Trophoblast cell (in vitro differentiated cells and primary cell): ENCODE measurements around the gene DENND1A.

Experiments
- DNase-seq, 2 donors: peaks; one replicate each; pipeline ENCODE4 v3.0.0-alpha.2; 2016
- H2AFZ ChIP-seq: 2 replicates; pipeline ENCODE4 v1.6.1; 2013; ENCODE audit warnings: low read length, moderate library complexity, mild to moderate bottlenecking; ENCODE audit not compliant: insufficient read depth, poor library complexity
- H2AK5ac ChIP-seq: 2 replicates; pipeline ENCODE4 v1.6.1; 2013; ENCODE audit warnings: mild to moderate bottlenecking, low read length
- H2BK120ac ChIP-seq: 2 replicates; pipeline ENCODE4 v1.6.1; 2013; ENCODE audit warnings: low read length, mild to moderate bottlenecking, moderate library complexity; ENCODE audit not compliant: insufficient read depth, poor library complexity
- H2BK12ac ChIP-seq: 2 replicates; pipeline ENCODE4 v1.6.1; 2013; ENCODE audit warnings: mild to moderate bottlenecking, low read length, moderate library complexity
- H2BK5ac ChIP-seq: 2 replicates; pipeline ENCODE4 v1.6.1; 2013; ENCODE audit warnings: low read length, low read depth, moderate library complexity, mild to moderate bottlenecking; ENCODE audit not compliant: poor library complexity
- H3K14ac ChIP-seq: 2 replicates; pipeline ENCODE4 v1.6.1; 2013; ENCODE audit warnings: mild to moderate bottlenecking, low read length
- H3K18ac ChIP-seq: 2 replicates; pipeline ENCODE4 v1.6.1; 2013; ENCODE audit warnings: mild to moderate bottlenecking, low read length
- H3K23ac ChIP-seq: 2 replicates; pipeline ENCODE4 v1.6.1; 2013; ENCODE audit warnings: low read length
- H3K27ac ChIP-seq: 2 replicates; pipeline ENCODE4 v1.5.1; 2013; ENCODE audit warnings: low read depth, mild to moderate bottlenecking, inconsistent platforms, low read length, moderate library complexity
- H3K27me3 ChIP-seq: 2 replicates; pipeline ENCODE4 v1.6.1; 2013; ENCODE audit warnings: inconsistent platforms, mild to moderate bottlenecking, low read length, moderate library complexity; ENCODE audit not compliant: insufficient read depth
- H3K36me3 ChIP-seq, 2 experiments: 1 replicate in 1 of 2; 2 replicates in 1 of 2; pipeline ENCODE4 v1.6.1; 2013; ENCODE audit warnings: low read length in 2 of 2, mild to moderate bottlenecking in 2 of 2, moderate library complexity in 1 of 2; ENCODE audit not compliant: insufficient read depth in 2 of 2, control insufficient read depth in 1 of 2
- H3K4ac ChIP-seq: 2 replicates; pipeline ENCODE4 v1.6.1; 2013; ENCODE audit warnings: low read depth, mild to moderate bottlenecking, low read length, moderate library complexity
- H3K4me1 ChIP-seq, 2 experiments: 1 replicate in 1 of 2; 2 replicates in 1 of 2; pipeline ENCODE4 v1.6.1; 2013; ENCODE audit warnings: low read length in 2 of 2, mild to moderate bottlenecking in 2 of 2, moderate library complexity in 1 of 2; ENCODE audit not compliant: insufficient read depth in 2 of 2, control insufficient read depth in 1 of 2
- H3K4me2 ChIP-seq: 2 replicates; pipeline ENCODE4 v1.6.1; 2013; ENCODE audit warnings: inconsistent platforms, mild to moderate bottlenecking, low read length, moderate library complexity
- H3K4me3 ChIP-seq: 2 replicates; pipeline ENCODE4 v1.5.1; 2013; ENCODE audit warnings: mild to moderate bottlenecking, low read depth, low read length, inconsistent platforms
- H3K79me1 ChIP-seq: one replicate; pipeline ENCODE4 v1.6.1; 2013; ENCODE audit warnings: low read length
- H3K79me2 ChIP-seq: 2 replicates; pipeline ENCODE4 v1.6.1; 2013; ENCODE audit warnings: low read length, mild to moderate bottlenecking; ENCODE audit not compliant: control insufficient read depth, insufficient read depth, poor library complexity
- H3K9ac ChIP-seq: 2 replicates; pipeline ENCODE4 v1.6.1; 2013; ENCODE audit warnings: mild to moderate bottlenecking, low read length
- H3K9me3 ChIP-seq: 2 replicates; pipeline ENCODE4 v1.6.1; 2013; ENCODE audit warnings: low read depth, mild to moderate bottlenecking, control low read depth, inconsistent platforms, low read length; ENCODE audit not compliant: insufficient read depth
- H4K12ac ChIP-seq: 2 replicates; pipeline ENCODE4 v1.6.1; 2013; ENCODE audit warnings: low read depth, mild to moderate bottlenecking, low read length, moderate library complexity
- H4K8ac ChIP-seq: 2 replicates; pipeline ENCODE4 v1.6.1; 2013; ENCODE audit warnings: low read depth, mild to moderate bottlenecking, low read length, moderate library complexity
- H4K91ac ChIP-seq: one replicate; pipeline ENCODE4 v1.6.1; 2013; ENCODE audit warnings: low read depth, mild to moderate bottlenecking, low read length, moderate library complexity
- WGBS: extraction: QIAGEN DNeasy Blood & Tissue Kit; methylation state at CpG from one replicate; pipeline ENCODE4 v1.1.7; 2013; ENCODE audit warnings: missing lambda C conversion rate; ENCODE audit not compliant: insufficient read length, insufficient coverage; ENCODE audit errors: extremely low coverage; 5-methylcytosine and 5-hydroxymethylcytosine counted together

DENND1A gene

DNA sequence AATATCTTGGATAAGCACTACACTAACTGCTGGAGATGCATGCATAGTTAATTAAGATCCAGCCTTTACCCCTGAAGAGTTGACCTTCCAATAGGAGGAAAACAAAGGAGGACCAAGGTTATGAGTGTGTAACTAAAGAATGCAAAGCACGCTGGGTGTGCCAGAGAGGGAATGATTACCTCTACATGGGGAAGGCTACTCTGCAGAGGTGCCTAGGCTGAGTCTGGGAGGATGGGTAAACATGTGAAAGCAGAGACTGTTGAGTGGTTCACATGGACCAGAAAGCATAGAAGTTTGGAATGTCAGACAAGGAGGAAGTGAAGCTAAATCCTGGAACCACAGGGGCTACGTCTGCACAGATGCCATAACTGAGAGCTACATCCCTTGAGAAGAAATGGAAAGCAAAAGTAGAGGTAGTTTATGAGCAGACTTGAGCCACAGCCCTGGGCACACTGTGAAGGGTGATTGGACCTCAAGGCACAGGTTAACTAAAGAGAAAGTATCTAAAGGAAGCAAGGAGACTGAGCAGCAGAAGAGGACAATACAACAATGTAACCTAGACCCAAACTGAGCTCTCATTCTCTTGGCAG, 176.2 kb downstream of the DENND1A start:
- Histone ChIP-seq H3K18ac (no peak overlapping the region), H3K4me1 (peaks cover 3 to 5% of the 10 kb centered on the region in 2 experiments), H2BK120ac (no peak overlapping the region), H3K79me2 (no peaks in the 10 kb centered on the region), H3K9me3 (no peaks in the 10 kb centered on the region), H4K8ac (no peak overlapping the region), H3K9ac (no peak overlapping the region), H3K14ac (no peak overlapping the region), H2BK5ac (no peak overlapping the region), H3K79me1 (no peaks in the 10 kb centered on the region), H3K23ac (no peak overlapping the region), H4K12ac (no peak overlapping the region), H3K4ac (no peak overlapping the region), H3K36me3 (no peaks in the 10 kb centered on the region), H4K91ac (no peak overlapping the region), H3K4me2 (no peak overlapping the region), H2AK5ac (no peak overlapping the region), H2BK12ac (no peak overlapping the region), H3K27ac (no peak overlapping the region), H2AFZ (no peak overlapping the region), H3K27me3 (no peaks in the 10 kb centered on the region), H3K4me3 (no peak overlapping the region)
- DNase-seq = no peak
- no CpG with 5 or more reads among the region's 2 CpGs for WGBS

- H2BK12ac ChIP-seq = no peak overlapping the region
- no peak overlapping the region for H3K9ac ChIP-seq
- H3K27ac ChIP-seq = no peak overlapping the region
- H2BK5ac ChIP-seq = no peak overlapping the region
- H3K23ac ChIP-seq = no peak overlapping the region
- no peak overlapping the region for H3K4ac ChIP-seq
- no peak overlapping the region for H3K14ac ChIP-seq
- H3K4me3 ChIP-seq = no peak overlapping the region
- WGBS = no CpG with 5 or more reads among the region's 1 CpG
- no peak for DNase-seq
- no peaks in the 10 kb centered on the region for H3K79me2 ChIP-seq
- peaks cover 3 to 5% of the 10 kb centered on the region in 2 experiments for H3K4me1 ChIP-seq
- H2BK120ac ChIP-seq = no peak overlapping the region
- H4K91ac ChIP-seq = no peak overlapping the region
- no peaks in the 10 kb centered on the region for H3K36me3 ChIP-seq
- H3K79me1 ChIP-seq = no peaks in the 10 kb centered on the region
- no peaks in the 10 kb centered on the region for H3K27me3 ChIP-seq
- H4K8ac ChIP-seq = no peak overlapping the region
- no peak overlapping the region for H3K18ac ChIP-seq
- H4K12ac ChIP-seq = no peak overlapping the region
- no peak overlapping the region for H3K4me2 ChIP-seq
- no peaks in the 10 kb centered on the region for H3K9me3 ChIP-seq
- H2AFZ ChIP-seq = no peak overlapping the region
- H2AK5ac ChIP-seq = no peak overlapping the region
Observed at GRCh38 chr9:123753016-123753415, 176.9 kb downstream of the DENND1A start.

- Histone ChIP-seq H4K8ac (no peak overlapping the region), H3K4me3 (no peak overlapping the region), H3K9me3 (no peaks in the 10 kb centered on the region), H2BK5ac (no peak overlapping the region), H2BK120ac (no peak overlapping the region), H3K9ac (no peak overlapping the region), H3K27ac (no peak overlapping the region), H3K79me1 (no peaks in the 10 kb centered on the region), H3K23ac (no peak overlapping the region), H3K79me2 (no peaks in the 10 kb centered on the region), H4K12ac (no peak overlapping the region), H3K4me1 (peaks cover 3% of the 10 kb centered on the region in 2 experiments), H2AK5ac (no peak overlapping the region), H3K14ac (no peak overlapping the region), H3K4ac (no peak overlapping the region), H2AFZ (no peak overlapping the region), H2BK12ac (no peak overlapping the region), H3K4me2 (no peak overlapping the region), H3K27me3 (no peaks in the 10 kb centered on the region), H3K36me3 (no peaks in the 10 kb centered on the region), H4K91ac (no peak overlapping the region), H3K18ac (no peak overlapping the region)
- DNase-seq = peak in 1 of 2 donors; percentile 7
- no CpG with 5 or more reads among the region's 4 CpGs for WGBS
Observed at GRCh38 chr9:123749580-123750202, 180.2 kb downstream of the DENND1A start.

- Histone ChIP-seq H3K23ac (no peak overlapping the region), H3K9ac (no peak overlapping the region), H3K18ac (no peak overlapping the region), H2BK120ac (no peak overlapping the region), H3K9me3 (no peaks in the 10 kb centered on the region), H2BK5ac (no peak overlapping the region), H3K4me3 (no peak overlapping the region), H4K12ac (no peak overlapping the region), H3K27ac (no peak overlapping the region), H3K36me3 (no peaks in the 10 kb centered on the region), H2BK12ac (no peak overlapping the region), H4K8ac (no peak overlapping the region), H3K79me2 (no peaks in the 10 kb centered on the region), H2AFZ (no peak overlapping the region), H2AK5ac (no peak overlapping the region), H3K14ac (no peak overlapping the region), H3K79me1 (no peaks in the 10 kb centered on the region), H3K27me3 (no peaks in the 10 kb centered on the region), H3K4ac (no peak overlapping the region), H3K4me2 (no peak overlapping the region), H3K4me1 (peaks cover 3% of the 10 kb centered on the region in 2 experiments), H4K91ac (no peak overlapping the region)
- WGBS = no CpG with 5 or more reads among the region's 1 CpG
- no peak for DNase-seq
Observed at GRCh38 chr9:123746765-123747164, 183.2 kb downstream of the DENND1A start.
